Thyroid gland (tissue), 4 donors: ENCODE data around the gene KRTAP23-1. TPM values are rescaled to one million over a fixed set of nuclear protein-coding genes. Genes with fewer than 3 reads are reported as not detected.

Source experiments
- DNase-seq, 2 donors: peaks; one replicate each; pipeline ENCODE4 v3.0.0-alpha.2; 2019
- H3K27ac ChIP-seq, 3 donors: fragments of 200-600 bp; sonication (generic); 1 replicate in 2 of 3; 2 replicates in 1 of 3; pipeline ENCODE4 v1.5.1; 2016 to 2019; ENCODE audit warnings: mild to moderate bottlenecking in 1 of 3, moderate library complexity in 1 of 3
- H3K27me3 ChIP-seq: fragments of 200-600 bp; sonication (generic); one replicate; pipeline ENCODE4 v1.5.1; 2019
- H3K36me3 ChIP-seq, 2 donors: fragments of 200-600 bp; sonication (generic); one replicate each; pipeline ENCODE4 v1.5.1; 2016 to 2019
- H3K4me1 ChIP-seq, 2 donors: fragments of 200-600 bp; sonication (generic); one replicate each; pipeline ENCODE4 v1.5.1; 2017 to 2019
- H3K4me3 ChIP-seq, 3 donors: fragments of 200-600 bp; sonication (generic); replicated peaks in 1 of 3; 1 replicate in 2 of 3; 2 replicates in 1 of 3; pipeline ENCODE4 v1.5.1; 2016; ENCODE audit warnings: mild to moderate bottlenecking in 1 of 3
- H3K9me3 ChIP-seq: fragments of 200-600 bp; sonication (generic); one replicate; pipeline ENCODE4 v1.5.1; 2017
- POLR2A ChIP-seq, 2 donors: fragments of 450-650 bp; IDR thresholded peaks; one replicate each; pipeline ENCODE4 v1.6.1; 2017; ENCODE audit warnings: antibody characterized with exemption in 2 of 2, mild to moderate bottlenecking in 2 of 2, moderate library complexity in 1 of 2
- WGBS, 2 donors: methylation state at CpG; one replicate each; pipeline ENCODE4 v1.1.5; 2017; 5-methylcytosine and 5-hydroxymethylcytosine counted together
- intact Hi-C: fragments of 100-400 bp; cut with DNase I; formaldehyde crosslinking; loops from one replicate; pipeline ENCODE4 v1.15.1; 2023
- total RNA-seq, 4 donors: library from RNA; depleted of rRNA; stranded (reverse); fragments of >200 nt; gene quantifications; one replicate each; pipeline ENCODE4 v1.2.3, GENCODE V29; 2016
- TF ChIP-seq, protein P1 (sequence below), 6 experiments: fragments of 200-600 bp in 3 of 6; fragments of 450-650 bp in 3 of 6; sonication (generic) in 3 of 6; IDR thresholded peaks; one replicate each; pipeline ENCODE4 v1.5.1; 2016 to 2019; ENCODE audit warnings: antibody characterized with exemption in 6 of 6, mild to moderate bottlenecking in 2 of 6, inconsistent platforms in 1 of 6, moderate library complexity in 1 of 6

The KRTAP23-1 gene
- total RNA-seq, 4 donors from 2014 or later: not detected

- 81 to 88% methylated on average over 3 of the region's 3 CpGs for WGBS, 2 donors
- Histone ChIP-seq H3K27ac (no peak overlapping the region), H3K4me1 (no peaks in the 10 kb centered on the region), H3K36me3 (no peaks in the 10 kb centered on the region), H3K9me3 (no peaks in the 10 kb centered on the region), H3K4me3 (no peak overlapping the region), H3K27me3 (no peaks in the 10 kb centered on the region)
- TF ChIP-seq, protein P1, sequence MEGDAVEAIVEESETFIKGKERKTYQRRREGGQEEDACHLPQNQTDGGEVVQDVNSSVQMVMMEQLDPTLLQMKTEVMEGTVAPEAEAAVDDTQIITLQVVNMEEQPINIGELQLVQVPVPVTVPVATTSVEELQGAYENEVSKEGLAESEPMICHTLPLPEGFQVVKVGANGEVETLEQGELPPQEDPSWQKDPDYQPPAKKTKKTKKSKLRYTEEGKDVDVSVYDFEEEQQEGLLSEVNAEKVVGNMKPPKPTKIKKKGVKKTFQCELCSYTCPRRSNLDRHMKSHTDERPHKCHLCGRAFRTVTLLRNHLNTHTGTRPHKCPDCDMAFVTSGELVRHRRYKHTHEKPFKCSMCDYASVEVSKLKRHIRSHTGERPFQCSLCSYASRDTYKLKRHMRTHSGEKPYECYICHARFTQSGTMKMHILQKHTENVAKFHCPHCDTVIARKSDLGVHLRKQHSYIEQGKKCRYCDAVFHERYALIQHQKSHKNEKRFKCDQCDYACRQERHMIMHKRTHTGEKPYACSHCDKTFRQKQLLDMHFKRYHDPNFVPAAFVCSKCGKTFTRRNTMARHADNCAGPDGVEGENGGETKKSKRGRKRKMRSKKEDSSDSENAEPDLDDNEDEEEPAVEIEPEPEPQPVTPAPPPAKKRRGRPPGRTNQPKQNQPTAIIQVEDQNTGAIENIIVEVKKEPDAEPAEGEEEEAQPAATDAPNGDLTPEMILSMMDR (IDR thresholded peaks at IDR 0.05): no peak
- no peak for DNase-seq
- intact Hi-C loops: no loop called here
These were observed 14.7 kb downstream of the KRTAP23-1 start for GRCh38 chr21:30333736-30334135.

GRCh38 chr21:30332681-30333080, 15.7 kb downstream of the KRTAP23-1 start:
- no peak overlapping the region for H3K27ac ChIP-seq
- H3K4me3 ChIP-seq: no peak overlapping the region
- H3K9me3 ChIP-seq: no peaks in the 10 kb centered on the region
- WGBS, 2 donors: 88 to 93% methylated on average over 2 of the region's 2 CpGs
- H3K36me3 ChIP-seq: no peaks in the 10 kb centered on the region
- no peaks in the 10 kb centered on the region for H3K4me1 ChIP-seq
- no peak for DNase-seq
- H3K27me3 ChIP-seq: no peaks in the 10 kb centered on the region
- TF ChIP-seq, protein P1 (IDR thresholded peaks at IDR 0.05): no peak
- TF ChIP-seq POLR2A (IDR thresholded peaks at IDR 0.05): no peak
- intact Hi-C loops: no loop called here

DNA sequence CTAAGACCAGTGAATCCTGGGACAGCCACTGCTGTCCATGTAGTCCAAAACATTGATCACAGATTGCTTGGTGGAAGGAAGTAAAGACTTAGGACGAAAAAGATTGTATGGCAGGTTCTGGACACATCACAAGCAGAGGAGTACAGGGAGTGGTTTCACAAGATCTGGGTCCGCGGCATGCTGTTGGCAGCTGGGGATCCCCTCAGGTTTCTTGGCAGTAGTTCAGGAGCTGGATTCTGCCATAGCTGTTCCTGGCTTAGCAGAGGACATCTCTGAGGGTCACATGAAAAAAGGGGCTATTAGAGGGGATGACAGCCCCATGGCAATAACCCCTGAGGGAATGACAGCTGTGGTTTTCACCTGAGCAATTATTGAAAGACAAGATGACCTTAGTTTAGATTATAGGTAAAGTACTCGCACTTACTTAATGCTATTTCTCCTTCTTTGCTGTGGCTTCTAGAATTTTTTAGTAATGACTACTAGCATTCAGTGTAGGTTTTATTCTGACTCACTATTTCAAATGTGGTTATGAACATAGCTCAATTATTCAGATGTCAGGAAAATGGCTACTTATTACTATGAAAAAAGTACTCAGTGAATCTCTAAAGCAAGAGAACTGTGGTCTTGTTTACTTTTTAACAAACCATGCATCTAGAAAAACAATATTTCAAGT, 19.1 kb downstream of the KRTAP23-1 start:
- no peak for DNase-seq
- Histone ChIP-seq H3K27me3 (no peaks in the 10 kb centered on the region), H3K27ac (no peak overlapping the region), H3K4me3 (no peak overlapping the region), H3K36me3 (no peaks in the 10 kb centered on the region), H3K9me3 (no peaks in the 10 kb centered on the region), H3K4me1 (no peaks in the 10 kb centered on the region)
- intact Hi-C loops: no loop called here
- TF ChIP-seq, protein P1 (IDR thresholded peaks at IDR 0.05): no peak
- no peak for TF ChIP-seq POLR2A (IDR thresholded peaks at IDR 0.05)
- 81 to 93% methylated on average over 4 of the region's 4 CpGs for WGBS, 2 donors

- H3K4me1 ChIP-seq: no peaks in the 10 kb centered on the region
- H3K4me3 ChIP-seq: no peak overlapping the region
- no peaks in the 10 kb centered on the region for H3K27me3 ChIP-seq
- H3K36me3 ChIP-seq: no peaks in the 10 kb centered on the region
- intact Hi-C loops: no loop called here
- no peak overlapping the region for H3K27ac ChIP-seq
- no peaks in the 10 kb centered on the region for H3K9me3 ChIP-seq
- TF ChIP-seq, protein P1 (IDR thresholded peaks at IDR 0.05): no peak
- no peak for TF ChIP-seq POLR2A (IDR thresholded peaks at IDR 0.05)
- no peak for DNase-seq
These were observed 22.0 kb downstream of the KRTAP23-1 start for GRCh38 chr21:30326390-30326789.

DNA sequence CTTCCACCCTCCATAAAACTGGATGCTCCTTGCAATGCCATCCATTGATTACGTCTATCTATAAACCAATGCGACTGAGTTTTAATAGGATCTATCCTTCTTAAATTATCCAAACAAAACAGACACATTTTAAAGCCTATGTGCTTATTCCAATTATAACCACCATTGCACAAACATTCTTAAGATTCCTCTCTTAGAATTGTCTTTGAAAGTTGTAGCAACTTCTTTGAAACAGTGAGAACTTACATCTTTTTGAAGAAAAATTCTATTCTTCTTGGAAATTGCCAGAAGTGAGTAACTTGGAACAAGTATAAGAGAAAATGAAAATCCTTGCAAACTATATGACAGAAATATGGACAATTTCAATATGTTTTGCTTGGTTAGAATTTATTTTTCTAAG, 28.2 kb downstream of the KRTAP23-1 start, which contains the start of gene KRTAP26-1:
KRTAP26-1 (minus strand) TSS at position 101 of the 400 bp plus-strand sequence. CDS start 280 bp downstream, outside the sequence.
- H3K4me1 ChIP-seq: no peaks in the 10 kb centered on the region
- TF ChIP-seq, protein P1 (IDR thresholded peaks at IDR 0.05): no peak
- TF ChIP-seq POLR2A (IDR thresholded peaks at IDR 0.05): no peak
- no peak within 1 kb of the TSS for H3K4me3 ChIP-seq
- H3K36me3 ChIP-seq: no peaks in the 10 kb centered on the region
- H3K27me3 ChIP-seq: no peaks in the 10 kb centered on the region
- no peaks in the 10 kb centered on the region for H3K9me3 ChIP-seq
- no peak within 1 kb of the TSS for H3K27ac ChIP-seq
- WGBS, 2 donors: 88 to 95% methylated on average over 2 of the region's 2 CpGs
- DNase-seq: no peak
- intact Hi-C loops: no loop called here
